Esophagus muscularis mucosa (tissue), 4 donors: ENCODE measurements around the gene PAK5. TPM values are rescaled to one million over a fixed set of nuclear protein-coding genes. Genes with fewer than 3 reads are reported as not detected.

Source experiments
- DNase-seq: peaks from one replicate; pipeline ENCODE4 v3.0.0-alpha.2; 2017; ENCODE audit errors: extremely low spot score
- H3K27ac ChIP-seq, 4 donors: fragments of 200-600 bp; sonication (generic); replicated peaks in 1 of 4; 1 replicate in 3 of 4; 2 replicates in 1 of 4; pipeline ENCODE4 v1.5.1; 2016 to 2019; ENCODE audit warnings: mild to moderate bottlenecking in 1 of 4
- H3K27me3 ChIP-seq, 4 donors: fragments of 200-600 bp; sonication (generic); one replicate each; pipeline versions ENCODE4 v1.5.1 to v1.6.0; 2016 to 2019
- H3K36me3 ChIP-seq, 4 donors: fragments of 200-600 bp; sonication (generic); one replicate each; pipeline ENCODE4 v1.5.1; 2016 to 2019
- H3K4me1 ChIP-seq, 4 donors: fragments of 200-600 bp; sonication (generic); one replicate each; pipeline ENCODE4 v1.5.1; 2016 to 2019
- H3K4me3 ChIP-seq, 4 donors: fragments of 200-600 bp; sonication (generic); 1 replicate in 2 of 4; 2 replicates in 2 of 4; pipeline ENCODE4 v1.5.1; 2016 to 2019; ENCODE audit warnings: mild to moderate bottlenecking in 4 of 4, moderate library complexity in 1 of 4
- H3K9me3 ChIP-seq, 4 donors: fragments of 200-600 bp; sonication (generic); 1 replicate in 3 of 4; 2 replicates in 1 of 4; pipeline ENCODE4 v1.5.1; 2016 to 2019
- EP300 ChIP-seq: sonication (generic); formaldehyde crosslinking; IDR thresholded peaks from one replicate; pipeline ENCODE4 v1.6.1; 2017; ENCODE audit warnings: antibody characterized with exemption
- POLR2A ChIP-seq: fragments of 450-650 bp; IDR thresholded peaks from one replicate; pipeline ENCODE4 v1.6.1; 2017; ENCODE audit warnings: antibody characterized with exemption, moderate library complexity, mild to moderate bottlenecking, low read depth
- POLR2AphosphoS5 ChIP-seq, 2 donors: sonication (generic); formaldehyde crosslinking; IDR thresholded peaks; one replicate each; pipeline ENCODE4 v1.6.1; 2017; ENCODE audit warnings: antibody characterized with exemption in 2 of 2
- WGBS: methylation state at CpG from one replicate; pipeline ENCODE4 v1.1.5; 2018; 5-methylcytosine and 5-hydroxymethylcytosine counted together
- intact Hi-C: fragments of 100-400 bp; cut with DNase I; formaldehyde crosslinking; loops from one replicate; pipeline ENCODE4 v1.15.1; 2023
- total RNA-seq, 4 donors: library from RNA; depleted of rRNA; stranded (reverse); fragments of >200 nt; gene quantifications; one replicate each; pipeline versions ENCODE4 v1.1.0 to v1.2.1, GENCODE V29; 2016
- TF ChIP-seq, protein P1 (sequence below), 3 experiments: fragments of 200-600 bp in 2 of 3; fragments of 450-650 bp in 1 of 3; sonication (generic) in 2 of 3; IDR thresholded peaks; one replicate each; pipeline ENCODE4 v1.5.1; 2017 to 2019; ENCODE audit warnings: antibody characterized with exemption in 3 of 3, mild to moderate bottlenecking in 2 of 3, moderate library complexity in 1 of 3

Gene PAK5
- total RNA-seq, 4 donors from 2014 or later = 0.06 to 0.42 (median 0.20) TPM

DNA sequence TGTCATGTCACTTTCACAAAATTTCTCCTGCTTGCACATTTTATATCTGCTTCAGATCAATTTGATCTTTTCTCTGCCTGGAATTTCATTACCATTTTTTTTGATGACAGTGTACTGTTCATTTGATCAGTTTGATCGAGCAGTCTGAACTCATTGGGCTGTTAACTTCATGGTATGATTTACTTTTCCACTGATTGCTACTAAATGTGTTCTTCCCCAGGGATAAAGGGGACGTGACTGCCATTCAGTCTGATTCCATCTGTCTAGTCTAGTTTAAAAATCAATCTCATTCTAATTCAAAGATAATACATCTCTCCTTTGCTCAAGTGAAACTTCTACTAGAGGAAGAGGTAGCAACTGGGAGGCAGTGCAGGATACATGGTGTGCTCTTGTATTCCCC, 303.4 kb downstream of the PAK5 start:
- TF ChIP-seq EP300 = no peak
- TF ChIP-seq POLR2A = no peak
- no peaks in the 10 kb centered on the region for H3K36me3 ChIP-seq
- intact Hi-C loops = no loop called here

DNA sequence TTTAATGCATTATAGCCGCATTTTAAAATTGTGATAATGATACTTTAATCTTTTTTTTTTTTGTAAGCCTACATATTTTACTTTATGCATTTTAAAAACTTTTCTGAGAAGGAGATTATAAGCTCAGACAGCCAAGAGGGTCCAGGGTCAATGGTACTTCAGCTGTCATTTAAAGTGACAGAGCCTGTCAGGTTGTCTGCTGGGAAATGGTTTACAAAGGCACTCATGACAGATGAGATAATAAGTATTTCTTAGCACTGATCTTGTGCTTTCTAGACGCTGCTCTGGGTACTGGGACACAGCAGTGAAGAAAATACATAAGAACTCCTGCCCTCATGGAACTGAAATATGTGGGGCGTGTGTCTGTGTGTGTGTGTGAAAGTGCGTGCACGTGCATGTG, 304.9 kb downstream of the PAK5 start:
- Histone ChIP-seq H3K27ac (no peak overlapping the region), H3K4me1 (no peaks in the 10 kb centered on the region), H3K27me3 (peaks cover 0 to 4% (median 0%) of the 10 kb centered on the region in 4 donors), H3K9me3 (no peaks in the 10 kb centered on the region), H3K36me3 (no peaks in the 10 kb centered on the region), H3K4me3 (no peak overlapping the region)
- intact Hi-C loops = no loop called here
- DNase-seq = peak; percentile 14
- TF ChIP-seq POLR2AphosphoS5 (IDR thresholded peaks at IDR 0.05) = no peak
- TF ChIP-seq EP300 = no peak
- TF ChIP-seq POLR2A = no peak
- TF ChIP-seq, protein P1, sequence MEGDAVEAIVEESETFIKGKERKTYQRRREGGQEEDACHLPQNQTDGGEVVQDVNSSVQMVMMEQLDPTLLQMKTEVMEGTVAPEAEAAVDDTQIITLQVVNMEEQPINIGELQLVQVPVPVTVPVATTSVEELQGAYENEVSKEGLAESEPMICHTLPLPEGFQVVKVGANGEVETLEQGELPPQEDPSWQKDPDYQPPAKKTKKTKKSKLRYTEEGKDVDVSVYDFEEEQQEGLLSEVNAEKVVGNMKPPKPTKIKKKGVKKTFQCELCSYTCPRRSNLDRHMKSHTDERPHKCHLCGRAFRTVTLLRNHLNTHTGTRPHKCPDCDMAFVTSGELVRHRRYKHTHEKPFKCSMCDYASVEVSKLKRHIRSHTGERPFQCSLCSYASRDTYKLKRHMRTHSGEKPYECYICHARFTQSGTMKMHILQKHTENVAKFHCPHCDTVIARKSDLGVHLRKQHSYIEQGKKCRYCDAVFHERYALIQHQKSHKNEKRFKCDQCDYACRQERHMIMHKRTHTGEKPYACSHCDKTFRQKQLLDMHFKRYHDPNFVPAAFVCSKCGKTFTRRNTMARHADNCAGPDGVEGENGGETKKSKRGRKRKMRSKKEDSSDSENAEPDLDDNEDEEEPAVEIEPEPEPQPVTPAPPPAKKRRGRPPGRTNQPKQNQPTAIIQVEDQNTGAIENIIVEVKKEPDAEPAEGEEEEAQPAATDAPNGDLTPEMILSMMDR (IDR thresholded peaks at IDR 0.05) = no peak
- WGBS = 84% methylated on average over 5 of the region's 5 CpGs

More for the DNA sequence above, 303.4 kb downstream of the PAK5 start:
- WGBS = 83% methylated on average over 2 of the region's 2 CpGs
- Histone ChIP-seq H3K9me3 (no peaks in the 10 kb centered on the region), H3K4me3 (no peak overlapping the region), H3K4me1 (no peaks in the 10 kb centered on the region), H3K27me3 (no peaks in the 10 kb centered on the region), H3K27ac (no peak overlapping the region)
- DNase-seq = no peak

DNA sequence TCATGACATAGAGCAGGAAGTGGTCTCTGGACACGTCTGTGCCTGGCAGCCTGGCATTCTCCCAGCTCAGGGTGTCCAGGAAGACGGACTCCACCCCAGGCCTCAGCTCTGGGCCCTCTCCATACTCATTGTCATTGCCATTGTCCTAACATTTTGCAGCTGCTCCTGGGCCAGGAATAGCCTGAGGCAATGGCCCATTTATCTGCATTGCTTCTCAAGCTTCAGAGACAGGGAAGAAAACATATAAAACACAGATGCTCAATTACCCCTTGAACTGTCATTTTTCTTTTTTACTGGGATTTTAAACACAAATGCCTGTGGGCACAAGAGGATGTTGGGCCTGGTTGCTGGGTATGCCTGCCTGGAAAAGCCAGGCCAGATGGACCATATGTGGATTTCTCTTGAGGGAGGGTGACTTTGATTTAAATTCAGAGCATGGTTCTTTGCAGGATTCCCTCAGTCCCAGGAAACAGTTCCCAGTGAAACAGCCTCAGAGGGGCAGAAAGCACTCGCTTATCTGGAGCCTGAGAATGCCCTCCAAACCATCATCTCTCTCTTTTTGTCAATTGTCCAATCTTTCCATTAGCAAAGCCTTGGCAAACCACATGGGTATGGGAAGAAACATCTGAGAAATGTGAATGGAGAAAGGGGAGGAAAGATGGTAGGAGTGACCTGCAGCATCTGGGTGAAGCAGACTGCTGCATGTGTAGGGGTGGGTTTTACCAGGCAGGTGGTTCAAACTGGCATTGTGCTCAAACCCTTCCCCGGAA, 306.6 kb downstream of the PAK5 start:
- Histone ChIP-seq H3K4me1 (no peaks in the 10 kb centered on the region), H3K27me3 (peaks cover 0 to 4% (median 0%) of the 10 kb centered on the region in 4 donors), H3K36me3 (no peaks in the 10 kb centered on the region), H3K9me3 (no peaks in the 10 kb centered on the region), H3K4me3 (no peak overlapping the region), H3K27ac (no peak overlapping the region)
- WGBS = 69% methylated on average over 4 of the region's 4 CpGs
- intact Hi-C loops = no loop called here
- TF ChIP-seq, protein P1 (IDR thresholded peaks at IDR 0.05) = no peak
- peak; percentile 17 for DNase-seq

DNA sequence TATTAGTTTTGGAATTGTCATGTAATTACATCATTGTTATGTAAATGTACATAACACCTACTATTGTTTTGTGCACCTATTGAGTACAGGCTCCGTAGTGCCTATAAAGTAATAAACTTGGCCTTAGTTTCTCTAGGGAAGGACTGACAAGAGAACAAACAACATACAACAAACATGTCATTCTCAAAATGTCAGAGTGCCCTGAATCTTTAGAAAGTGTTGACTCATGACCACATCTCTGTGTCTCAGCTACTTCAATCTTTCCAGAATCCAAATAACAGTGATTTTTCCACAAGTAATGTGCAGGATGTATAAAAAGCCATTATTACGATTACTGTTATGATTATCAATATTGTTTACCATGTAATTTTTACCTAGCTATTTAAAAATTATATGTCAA, 307.3 kb downstream of the PAK5 start:
- Histone ChIP-seq H3K4me3 (no peak overlapping the region), H3K27me3 (peaks cover 0 to 4% (median 0%) of the 10 kb centered on the region in 4 donors), H3K4me1 (no peaks in the 10 kb centered on the region), H3K9me3 (no peaks in the 10 kb centered on the region), H3K27ac (no peak overlapping the region), H3K36me3 (no peaks in the 10 kb centered on the region)
- TF ChIP-seq, protein P1 (IDR thresholded peaks at IDR 0.05) = no peak
- no peak for TF ChIP-seq POLR2AphosphoS5 (IDR thresholded peaks at IDR 0.05)
- TF ChIP-seq POLR2A = no peak
- TF ChIP-seq EP300 = no peak
- 78% methylated on average over 2 of the region's 2 CpGs for WGBS
- DNase-seq = no peak
- intact Hi-C loops = no loop called here

DNA sequence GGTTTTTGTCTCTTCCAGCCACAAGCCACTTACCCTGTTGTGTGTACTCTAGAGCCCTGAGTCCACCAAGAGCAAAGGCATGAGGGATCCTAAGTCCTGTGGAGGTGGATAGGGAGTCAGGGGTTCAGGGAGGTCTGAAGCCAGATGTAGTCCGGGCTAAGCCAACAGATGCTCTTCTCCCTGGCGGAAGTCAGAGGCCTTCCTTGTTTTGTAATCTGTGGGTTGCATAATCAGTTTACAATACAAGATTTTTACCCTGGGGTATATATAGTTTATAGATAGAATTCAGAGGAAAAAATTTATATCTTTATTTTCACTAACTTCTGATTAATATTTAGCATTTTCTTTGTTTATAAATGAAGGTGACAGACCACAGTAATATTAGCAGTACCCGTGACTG, 315.2 kb downstream of the PAK5 start:
- DNase-seq = peak; percentile 88
- intact Hi-C loops = no loop called here
- WGBS = 70% methylated on average over 3 of the region's 3 CpGs
- no peaks in the 10 kb centered on the region for H3K4me1 ChIP-seq
- no peak overlapping the region for H3K27ac ChIP-seq
- H3K27me3 ChIP-seq = peaks cover 0 to 19% (median 3%) of the 10 kb centered on the region in 4 donors
- H3K4me3 ChIP-seq = no peak overlapping the region
- no peaks in the 10 kb centered on the region for H3K9me3 ChIP-seq
- TF ChIP-seq, protein P1 (IDR thresholded peaks at IDR 0.05) = no peak
- no peak for TF ChIP-seq POLR2A
- H3K36me3 ChIP-seq = no peaks in the 10 kb centered on the region
